GM12878 (cell line): ENCODE data around the gene TCF7L2.

Experiments used
- EZH2 ChIP-seq: IDR thresholded peaks from 2 replicates; pipeline ENCODE4 v1.6.1; 2012; ENCODE audit warnings: low read depth, mild to moderate bottlenecking, control low read depth, inconsistent platforms, low read length, borderline replicate concordance; ENCODE audit not compliant: control insufficient read depth
- TF ChIP-seq, protein P1 (sequence below), 3 experiments: IDR thresholded peaks in 2 of 3; conservative IDR thresholded peaks in 1 of 3; 2 replicates each; pipeline ENCODE4 v1.5.1; 2011; ENCODE audit warnings: low read depth in 3 of 3, low read length in 3 of 3, mild to moderate bottlenecking in 3 of 3, control low read depth in 2 of 3, moderate library complexity in 2 of 3, inconsistent platforms in 1 of 3, mixed read lengths in 1 of 3; ENCODE audit not compliant: control insufficient read depth in 2 of 3, insufficient read depth in 1 of 3; ENCODE audit errors: extremely low read depth in 1 of 3
- TF ChIP-seq, protein P2 (sequence below): IDR thresholded peaks from 2 replicates; pipeline ENCODE4 v1.6.1; 2012; ENCODE audit warnings: mild to moderate bottlenecking, low read depth, low read length

DNA sequence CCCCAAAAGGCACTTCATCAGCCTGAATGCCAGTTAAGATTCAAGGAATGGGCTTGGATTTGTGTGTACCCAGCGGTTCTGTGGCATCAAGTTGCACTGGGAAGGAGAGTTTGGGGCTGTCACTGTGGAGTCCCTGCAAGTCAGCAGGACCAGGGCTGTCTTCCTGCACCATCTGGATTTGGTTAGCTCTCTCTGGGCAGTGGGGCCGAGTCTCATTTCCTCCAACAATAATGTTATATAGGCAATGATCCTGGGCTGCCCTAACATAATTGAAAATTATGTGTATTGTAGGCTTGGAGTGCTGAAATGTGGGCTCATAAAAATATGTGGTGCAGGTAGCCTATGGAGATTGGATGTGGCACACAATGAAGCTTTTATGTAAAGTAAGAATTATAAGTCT lies 87.2 kb downstream of the TCF7L2 start:
- no peak for TF ChIP-seq EZH2
- TF ChIP-seq, protein P1, sequence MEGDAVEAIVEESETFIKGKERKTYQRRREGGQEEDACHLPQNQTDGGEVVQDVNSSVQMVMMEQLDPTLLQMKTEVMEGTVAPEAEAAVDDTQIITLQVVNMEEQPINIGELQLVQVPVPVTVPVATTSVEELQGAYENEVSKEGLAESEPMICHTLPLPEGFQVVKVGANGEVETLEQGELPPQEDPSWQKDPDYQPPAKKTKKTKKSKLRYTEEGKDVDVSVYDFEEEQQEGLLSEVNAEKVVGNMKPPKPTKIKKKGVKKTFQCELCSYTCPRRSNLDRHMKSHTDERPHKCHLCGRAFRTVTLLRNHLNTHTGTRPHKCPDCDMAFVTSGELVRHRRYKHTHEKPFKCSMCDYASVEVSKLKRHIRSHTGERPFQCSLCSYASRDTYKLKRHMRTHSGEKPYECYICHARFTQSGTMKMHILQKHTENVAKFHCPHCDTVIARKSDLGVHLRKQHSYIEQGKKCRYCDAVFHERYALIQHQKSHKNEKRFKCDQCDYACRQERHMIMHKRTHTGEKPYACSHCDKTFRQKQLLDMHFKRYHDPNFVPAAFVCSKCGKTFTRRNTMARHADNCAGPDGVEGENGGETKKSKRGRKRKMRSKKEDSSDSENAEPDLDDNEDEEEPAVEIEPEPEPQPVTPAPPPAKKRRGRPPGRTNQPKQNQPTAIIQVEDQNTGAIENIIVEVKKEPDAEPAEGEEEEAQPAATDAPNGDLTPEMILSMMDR (IDR thresholded peaks at IDR 0.05 in 2 of 3, conservative IDR thresholded peaks at IDR 0.05 in 1 of 3; ENCODE audit: control insufficient read depth in 2 of 3, extremely low read depth in 1 of 3, insufficient read depth in 1 of 3, low read depth in 3 of 3, low read length in 3 of 3) = no peak
- TF ChIP-seq, protein P2, sequence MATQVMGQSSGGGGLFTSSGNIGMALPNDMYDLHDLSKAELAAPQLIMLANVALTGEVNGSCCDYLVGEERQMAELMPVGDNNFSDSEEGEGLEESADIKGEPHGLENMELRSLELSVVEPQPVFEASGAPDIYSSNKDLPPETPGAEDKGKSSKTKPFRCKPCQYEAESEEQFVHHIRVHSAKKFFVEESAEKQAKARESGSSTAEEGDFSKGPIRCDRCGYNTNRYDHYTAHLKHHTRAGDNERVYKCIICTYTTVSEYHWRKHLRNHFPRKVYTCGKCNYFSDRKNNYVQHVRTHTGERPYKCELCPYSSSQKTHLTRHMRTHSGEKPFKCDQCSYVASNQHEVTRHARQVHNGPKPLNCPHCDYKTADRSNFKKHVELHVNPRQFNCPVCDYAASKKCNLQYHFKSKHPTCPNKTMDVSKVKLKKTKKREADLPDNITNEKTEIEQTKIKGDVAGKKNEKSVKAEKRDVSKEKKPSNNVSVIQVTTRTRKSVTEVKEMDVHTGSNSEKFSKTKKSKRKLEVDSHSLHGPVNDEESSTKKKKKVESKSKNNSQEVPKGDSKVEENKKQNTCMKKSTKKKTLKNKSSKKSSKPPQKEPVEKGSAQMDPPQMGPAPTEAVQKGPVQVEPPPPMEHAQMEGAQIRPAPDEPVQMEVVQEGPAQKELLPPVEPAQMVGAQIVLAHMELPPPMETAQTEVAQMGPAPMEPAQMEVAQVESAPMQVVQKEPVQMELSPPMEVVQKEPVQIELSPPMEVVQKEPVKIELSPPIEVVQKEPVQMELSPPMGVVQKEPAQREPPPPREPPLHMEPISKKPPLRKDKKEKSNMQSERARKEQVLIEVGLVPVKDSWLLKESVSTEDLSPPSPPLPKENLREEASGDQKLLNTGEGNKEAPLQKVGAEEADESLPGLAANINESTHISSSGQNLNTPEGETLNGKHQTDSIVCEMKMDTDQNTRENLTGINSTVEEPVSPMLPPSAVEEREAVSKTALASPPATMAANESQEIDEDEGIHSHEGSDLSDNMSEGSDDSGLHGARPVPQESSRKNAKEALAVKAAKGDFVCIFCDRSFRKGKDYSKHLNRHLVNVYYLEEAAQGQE = no peak
